Measurements from ENCODE around the gene SPOPL. TPM values are rescaled to one million over a fixed set of nuclear protein-coding genes. Genes with fewer than 3 reads are reported as not detected.

The SPOPL gene
- total and polyA plus RNA-seq, 10 of the 15 experiments (the other 5 are each of a cell fraction or from before 2014, with no cell fraction given): 4.0 to 25.0 (median 11.5) TPM

GRCh38 chr2:138564586-138565229 is 63.1 kb downstream of the SPOPL start:
- intact Hi-C loops (cut with micrococcal nuclease; ENCODE audit: unreplicated experiment) (no loop called here), in situ Hi-C loops (cut with MboI) (no loop called here)
- Histone ChIP-seq H3K9me3 (replicated peaks; ENCODE audit: control insufficient read depth, insufficient read depth, low read length) (no peaks in the 10 kb centered on the region; the same call in 2 of the 3 replicates), H3K27ac (ENCODE audit: control insufficient read depth, insufficient read depth) (no peak overlapping the region), H3K9ac (ENCODE audit: control insufficient read depth, insufficient read depth, low read length) (no peak overlapping the region), H3K4me3 (no peak overlapping the region), H3K27me3 (replicated peaks in 1 of 2; ENCODE audit: control insufficient read depth in 2 of 2, insufficient read depth in 2 of 2, low read length in 1 of 2) (no peaks in the 10 kb centered on the region), H3K36me3 (ENCODE audit: control insufficient read depth in 2 of 2, insufficient read depth in 2 of 2, low read length in 1 of 2) (peaks cover 0 to 11% of the 10 kb centered on the region in 2 experiments; a peak in 3 of 4 replicates), H3K4me2 (ENCODE audit: control insufficient read depth, insufficient read depth) (no peak overlapping the region), H4K20me1 (ENCODE audit: control insufficient read depth, insufficient read depth) (no peaks in the 10 kb centered on the region), H2AFZ (ENCODE audit: control insufficient read depth, low read depth, low read length) (no peak overlapping the region), H3K4me1 (ENCODE audit: control insufficient read depth, insufficient read depth, low read length) (no peaks in the 10 kb centered on the region), H3K79me2 (ENCODE audit: control insufficient read depth, insufficient read depth, low read length) (no peaks in the 10 kb centered on the region)
- FAIRE-seq: no peak
- DNase-seq (ENCODE audit: low read depth, low spot score): no peak
- ATAC-seq: no peak
- 99% methylated on average over 5 of the region's 5 CpGs for WGBS (ENCODE audit: insufficient coverage, insufficient replicate concordance, low lambda C conversion rate, missing lambda C conversion rate)
- CTCF ChIA-PET: no interaction called here
- RAD21 ChIA-PET (ENCODE audit: unreplicated experiment): no interaction called here
- POLR2A ChIA-PET: no interaction called here
- SMC1A ChIA-PET (ENCODE audit: uncharacterized antibody, unreplicated experiment): interaction anchor here (1.0 kb wide), 1 partner anchor 56 kb away, joined by 3 read pairs; no protein-coding TSS in a partner anchor
- BruUV-seq (replicated peaks): no TSS peak
- no peak for TF ChIP-seq BCLAF1 (IDR thresholded peaks at IDR 0.05)
- TF ChIP-seq POU2F2 (IDR thresholded peaks at IDR 0.05; ENCODE audit: borderline replicate concordance, low read depth, low read length): no peak
- no peak for TF ChIP-seq YBX1 (IDR thresholded peaks at IDR 0.05)
- TF ChIP-seq E2F4 (IDR thresholded peaks at IDR 0.05; ENCODE audit: low read depth, low read length): no peak
- no peak for TF ChIP-seq WRNIP1 (IDR thresholded peaks at IDR 0.05; ENCODE audit: borderline replicate concordance, low read depth, low read length)
- TF ChIP-seq TARDBP (IDR thresholded peaks at IDR 0.05; ENCODE audit: borderline replicate concordance): no peak
- no peak for TF ChIP-seq SMC3 (IDR thresholded peaks at IDR 0.05; ENCODE audit: borderline replicate concordance, low read length)
- TF ChIP-seq BRCA1 (IDR thresholded peaks at IDR 0.05; ENCODE audit: low read depth, low read length): no peak
- no peak for TF ChIP-seq NR2C1 (IDR thresholded peaks at IDR 0.05)
- TF ChIP-seq YY1 (IDR thresholded peaks at IDR 0.05; ENCODE audit: low read depth, low read length): no peak
- no peak for TF ChIP-seq SP1 (IDR thresholded peaks at IDR 0.05; ENCODE audit: low read depth, low read length)
- TF ChIP-seq, protein P1, sequence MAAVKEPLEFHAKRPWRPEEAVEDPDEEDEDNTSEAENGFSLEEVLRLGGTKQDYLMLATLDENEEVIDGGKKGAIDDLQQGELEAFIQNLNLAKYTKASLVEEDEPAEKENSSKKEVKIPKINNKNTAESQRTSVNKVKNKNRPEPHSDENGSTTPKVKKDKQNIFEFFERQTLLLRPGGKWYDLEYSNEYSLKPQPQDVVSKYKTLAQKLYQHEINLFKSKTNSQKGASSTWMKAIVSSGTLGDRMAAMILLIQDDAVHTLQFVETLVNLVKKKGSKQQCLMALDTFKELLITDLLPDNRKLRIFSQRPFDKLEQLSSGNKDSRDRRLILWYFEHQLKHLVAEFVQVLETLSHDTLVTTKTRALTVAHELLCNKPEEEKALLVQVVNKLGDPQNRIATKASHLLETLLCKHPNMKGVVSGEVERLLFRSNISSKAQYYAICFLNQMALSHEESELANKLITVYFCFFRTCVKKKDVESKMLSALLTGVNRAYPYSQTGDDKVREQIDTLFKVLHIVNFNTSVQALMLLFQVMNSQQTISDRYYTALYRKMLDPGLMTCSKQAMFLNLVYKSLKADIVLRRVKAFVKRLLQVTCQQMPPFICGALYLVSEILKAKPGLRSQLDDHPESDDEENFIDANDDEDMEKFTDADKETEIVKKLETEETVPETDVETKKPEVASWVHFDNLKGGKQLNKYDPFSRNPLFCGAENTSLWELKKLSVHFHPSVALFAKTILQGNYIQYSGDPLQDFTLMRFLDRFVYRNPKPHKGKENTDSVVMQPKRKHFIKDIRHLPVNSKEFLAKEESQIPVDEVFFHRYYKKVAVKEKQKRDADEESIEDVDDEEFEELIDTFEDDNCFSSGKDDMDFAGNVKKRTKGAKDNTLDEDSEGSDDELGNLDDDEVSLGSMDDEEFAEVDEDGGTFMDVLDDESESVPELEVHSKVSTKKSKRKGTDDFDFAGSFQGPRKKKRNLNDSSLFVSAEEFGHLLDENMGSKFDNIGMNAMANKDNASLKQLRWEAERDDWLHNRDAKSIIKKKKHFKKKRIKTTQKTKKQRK (IDR thresholded peaks at IDR 0.05; ENCODE audit: low read depth, low read length): no peak
- no peak for TF ChIP-seq NBN (IDR thresholded peaks at IDR 0.05)
- TF ChIP-seq KLF5 (IDR thresholded peaks at IDR 0.05; ENCODE audit: partially characterized antibody): no peak
- no peak for TF ChIP-seq RELB (IDR thresholded peaks at IDR 0.05; ENCODE audit: low read depth)
